ENCODE measurements around the gene MAGI2. TPM values are rescaled to one million over a fixed set of nuclear protein-coding genes. Genes with fewer than 3 reads are reported as not detected.

Gene MAGI2
- total RNA-seq, 1 experiment from 2014 or later: 0.07 TPM

- no peak overlapping the region for H3K4me3 Mint-ChIP-seq (ENCODE audit: unreplicated experiment)
- H3K9me3 Mint-ChIP-seq (ENCODE audit: unreplicated experiment): no peaks in the 10 kb centered on the region
- peaks cover 29% of the 10 kb centered on the region for H3K27me3 Mint-ChIP-seq (ENCODE audit: insufficient read depth, unreplicated experiment)
- no peak overlapping the region for H3K27ac Mint-ChIP-seq (ENCODE audit: low read depth, unreplicated experiment)
- TF ChIP-seq, protein P1, sequence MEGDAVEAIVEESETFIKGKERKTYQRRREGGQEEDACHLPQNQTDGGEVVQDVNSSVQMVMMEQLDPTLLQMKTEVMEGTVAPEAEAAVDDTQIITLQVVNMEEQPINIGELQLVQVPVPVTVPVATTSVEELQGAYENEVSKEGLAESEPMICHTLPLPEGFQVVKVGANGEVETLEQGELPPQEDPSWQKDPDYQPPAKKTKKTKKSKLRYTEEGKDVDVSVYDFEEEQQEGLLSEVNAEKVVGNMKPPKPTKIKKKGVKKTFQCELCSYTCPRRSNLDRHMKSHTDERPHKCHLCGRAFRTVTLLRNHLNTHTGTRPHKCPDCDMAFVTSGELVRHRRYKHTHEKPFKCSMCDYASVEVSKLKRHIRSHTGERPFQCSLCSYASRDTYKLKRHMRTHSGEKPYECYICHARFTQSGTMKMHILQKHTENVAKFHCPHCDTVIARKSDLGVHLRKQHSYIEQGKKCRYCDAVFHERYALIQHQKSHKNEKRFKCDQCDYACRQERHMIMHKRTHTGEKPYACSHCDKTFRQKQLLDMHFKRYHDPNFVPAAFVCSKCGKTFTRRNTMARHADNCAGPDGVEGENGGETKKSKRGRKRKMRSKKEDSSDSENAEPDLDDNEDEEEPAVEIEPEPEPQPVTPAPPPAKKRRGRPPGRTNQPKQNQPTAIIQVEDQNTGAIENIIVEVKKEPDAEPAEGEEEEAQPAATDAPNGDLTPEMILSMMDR (IDR thresholded peaks at IDR 0.05; ENCODE audit: unreplicated experiment): no peak
- POLR2A ChIA-PET: no interaction called here
- no peaks in the 10 kb centered on the region for H3K36me3 Mint-ChIP-seq (ENCODE audit: insufficient read depth, unreplicated experiment)
- no peak for DNase-seq (ENCODE audit: unreplicated experiment)
- CTCF ChIA-PET: interaction anchor here (0.6 to 0.8 kb wide), 3 partner anchors 35 to 266 kb away, joined by 3 read pairs; no protein-coding TSS in a partner anchor
- intact Hi-C loops (cut with micrococcal nuclease): no loop called here
- BruUV-seq (replicated peaks): no TSS peak
- H3K4me1 Mint-ChIP-seq (ENCODE audit: insufficient read depth, unreplicated experiment): no peaks in the 10 kb centered on the region
Observed at GRCh38 chr7:78090616-78091015, 1362.9 kb downstream of the MAGI2 start.

DNA sequence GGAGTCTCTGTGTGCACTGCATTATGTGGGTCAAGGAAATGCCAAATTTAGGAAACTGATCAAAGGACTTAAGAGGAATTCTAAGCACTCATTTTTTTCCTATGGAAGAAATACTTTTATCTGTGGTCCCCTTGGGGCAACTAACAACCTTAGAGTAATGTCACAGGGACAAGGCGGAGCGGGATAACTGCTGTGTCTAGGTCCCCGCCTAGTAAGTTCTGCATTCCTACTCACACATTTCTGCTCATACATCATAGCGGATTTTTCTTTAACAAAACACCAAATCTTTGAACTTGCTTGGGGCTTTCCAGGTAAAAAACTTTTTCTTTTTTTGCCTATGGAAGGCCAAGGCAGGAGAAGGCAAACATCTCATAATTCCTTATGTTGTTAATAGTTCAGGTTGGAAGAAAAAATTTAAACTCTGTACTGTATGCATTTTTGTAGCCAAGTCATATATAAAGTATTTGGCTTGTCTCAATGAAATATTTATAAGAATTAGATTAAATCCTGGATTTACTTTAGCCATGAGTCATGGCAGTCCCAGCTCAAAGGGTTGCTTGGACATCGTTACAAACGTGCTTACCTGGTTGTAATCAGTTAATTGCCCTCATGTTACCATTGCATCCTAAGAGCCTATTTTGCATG lies 1369.9 kb downstream of the MAGI2 start:
- DNase-seq (ENCODE audit: unreplicated experiment): no peak
- ChIA-PET CTCF (interaction anchor here (0.6 kb wide), 1 partner anchor 142 kb away, joined by 3 read pairs; no protein-coding TSS in a partner anchor), POLR2A (interaction anchor here (0.6 to 0.7 kb wide), 2 partner anchors 8 to 292 kb away, joined by 3 read pairs; no protein-coding TSS in a partner anchor)
- intact Hi-C loops (cut with micrococcal nuclease): no loop called here
- TF ChIP-seq, protein P1 (IDR thresholded peaks at IDR 0.05; ENCODE audit: unreplicated experiment): no peak
- Mint-ChIP-seq H3K9me3 (ENCODE audit: unreplicated experiment) (no peaks in the 10 kb centered on the region), H3K4me3 (ENCODE audit: unreplicated experiment) (no peak overlapping the region), H3K27me3 (ENCODE audit: insufficient read depth, unreplicated experiment) (no peaks in the 10 kb centered on the region), H3K36me3 (ENCODE audit: insufficient read depth, unreplicated experiment) (no peaks in the 10 kb centered on the region), H3K27ac (ENCODE audit: low read depth, unreplicated experiment) (no peak overlapping the region), H3K4me1 (ENCODE audit: insufficient read depth, unreplicated experiment) (no peaks in the 10 kb centered on the region)
- no TSS peak for BruUV-seq (replicated peaks)

GRCh38 chr7:78082556-78082955 lies 1370.9 kb downstream of the MAGI2 start:
- H3K4me1 Mint-ChIP-seq (ENCODE audit: insufficient read depth, unreplicated experiment): no peaks in the 10 kb centered on the region
- intact Hi-C loops (cut with micrococcal nuclease): no loop called here
- H3K27ac Mint-ChIP-seq (ENCODE audit: low read depth, unreplicated experiment): no peak overlapping the region
- ChIA-PET CTCF (interaction anchor here (0.6 kb wide), 1 partner anchor 35 kb away, joined by 3 read pairs; no protein-coding TSS in a partner anchor), POLR2A (no interaction called here)
- H3K36me3 Mint-ChIP-seq (ENCODE audit: insufficient read depth, unreplicated experiment): no peaks in the 10 kb centered on the region
- no peaks in the 10 kb centered on the region for H3K9me3 Mint-ChIP-seq (ENCODE audit: unreplicated experiment)
- H3K27me3 Mint-ChIP-seq (ENCODE audit: insufficient read depth, unreplicated experiment): no peaks in the 10 kb centered on the region
- H3K4me3 Mint-ChIP-seq (ENCODE audit: unreplicated experiment): no peak overlapping the region
- BruUV-seq (replicated peaks): no TSS peak
- TF ChIP-seq, protein P1 (IDR thresholded peaks at IDR 0.05; ENCODE audit: unreplicated experiment): no peak
- no peak for DNase-seq (ENCODE audit: unreplicated experiment)

- Mint-ChIP-seq H3K27me3 (ENCODE audit: insufficient read depth, unreplicated experiment) (no peaks in the 10 kb centered on the region), H3K4me1 (ENCODE audit: insufficient read depth, unreplicated experiment) (no peaks in the 10 kb centered on the region), H3K27ac (ENCODE audit: low read depth, unreplicated experiment) (no peak overlapping the region), H3K4me3 (ENCODE audit: unreplicated experiment) (no peak overlapping the region), H3K36me3 (ENCODE audit: insufficient read depth, unreplicated experiment) (no peaks in the 10 kb centered on the region), H3K9me3 (ENCODE audit: unreplicated experiment) (no peaks in the 10 kb centered on the region)
- intact Hi-C loops (cut with micrococcal nuclease): no loop called here
- ChIA-PET CTCF (interaction anchor here (0.6 to 1.1 kb wide), 2 partner anchors 62 to 268 kb away, joined by 3 to 5 read pairs; no protein-coding TSS in a partner anchor), POLR2A (no interaction called here)
- TF ChIP-seq, protein P1 (IDR thresholded peaks at IDR 0.05; ENCODE audit: unreplicated experiment): no peak
- no peak for DNase-seq (ENCODE audit: unreplicated experiment)
- BruUV-seq (replicated peaks): no TSS peak
Observed at GRCh38 chr7:78081888-78082287, 1371.6 kb downstream of the MAGI2 start.

Measured in MCF 10A (cell line).